HG03097 (cell line): ENCODE data around the gene CTDSPL.

Experiments used
- ATAC-seq: cut with Tn5 transposase; IDR thresholded peaks from one replicate; pipeline ENCODE4 v1.9.1; 2021; ENCODE audit not compliant: unreplicated experiment, low FRiP score

CTDSPL gene

DNA sequence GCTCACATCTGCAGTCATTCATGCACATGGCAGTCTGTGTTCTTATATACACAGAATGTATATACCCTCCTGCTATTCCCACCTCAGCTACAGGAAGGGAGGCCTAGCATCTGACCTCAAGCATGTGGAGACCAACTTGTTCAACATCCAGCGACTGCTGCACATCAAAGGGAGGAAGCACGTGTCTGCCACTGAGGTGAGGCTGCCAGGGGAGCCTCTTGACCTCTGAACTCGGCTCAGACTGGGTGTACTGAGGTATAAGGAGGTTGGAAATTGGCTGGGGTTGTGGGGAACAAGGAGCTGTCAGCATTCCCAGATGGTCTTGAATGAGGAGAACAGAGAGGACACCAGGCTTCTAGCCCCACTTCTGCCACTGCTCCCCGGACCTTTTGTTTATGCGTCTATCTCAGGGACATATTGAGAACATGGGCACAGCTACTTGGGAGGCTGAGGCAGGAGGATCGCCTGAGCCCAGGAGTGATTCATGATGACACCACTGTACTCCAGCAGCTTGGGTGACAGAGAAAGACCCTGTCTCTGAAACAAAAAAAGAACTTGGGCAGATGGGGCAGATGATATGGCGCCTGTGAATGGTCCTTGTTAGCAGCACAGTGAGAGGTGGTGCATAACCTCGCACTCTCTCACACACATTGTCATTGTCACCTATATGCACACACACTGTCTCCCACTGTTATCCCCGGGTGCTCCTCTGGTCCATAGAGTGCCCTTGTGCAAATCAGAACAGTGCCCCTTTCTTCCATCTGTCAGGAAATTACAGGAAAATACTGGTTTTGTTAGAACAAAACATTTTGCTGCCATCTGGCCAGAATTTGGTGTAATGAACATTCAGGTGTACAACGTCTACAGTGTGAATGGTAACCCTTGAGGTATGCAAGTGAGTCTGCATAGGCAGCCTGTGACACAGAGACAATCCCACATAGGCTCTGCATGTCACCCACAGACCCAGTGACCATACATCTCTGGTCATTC, 134.3 kb downstream of the CTDSPL start:
- no peak for ATAC-seq

DNA sequence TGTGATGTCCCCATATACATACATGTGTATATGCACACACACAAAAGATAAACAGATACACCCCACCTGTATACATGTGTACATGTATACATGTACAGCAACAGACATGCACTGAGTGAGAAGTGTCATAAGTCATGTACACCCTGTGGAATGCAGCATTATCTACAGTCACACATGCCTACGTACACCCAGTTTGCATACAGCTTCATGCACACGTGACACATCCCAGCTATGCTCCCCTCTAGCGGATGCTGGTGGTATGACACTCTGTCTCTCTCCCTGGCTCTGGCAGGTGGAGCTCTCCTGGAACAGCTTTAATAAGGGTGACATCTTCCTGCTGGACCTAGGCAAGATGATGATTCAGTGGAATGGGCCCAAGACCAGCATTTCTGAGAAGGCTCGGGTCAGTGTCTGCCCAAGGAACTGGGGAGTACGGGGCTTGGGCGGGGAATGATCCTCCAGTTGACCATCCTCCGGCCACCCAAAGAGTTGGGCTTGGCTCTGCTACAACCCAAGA, 135.2 kb downstream of the CTDSPL start:
- peak; percentile 51 for ATAC-seq

DNA sequence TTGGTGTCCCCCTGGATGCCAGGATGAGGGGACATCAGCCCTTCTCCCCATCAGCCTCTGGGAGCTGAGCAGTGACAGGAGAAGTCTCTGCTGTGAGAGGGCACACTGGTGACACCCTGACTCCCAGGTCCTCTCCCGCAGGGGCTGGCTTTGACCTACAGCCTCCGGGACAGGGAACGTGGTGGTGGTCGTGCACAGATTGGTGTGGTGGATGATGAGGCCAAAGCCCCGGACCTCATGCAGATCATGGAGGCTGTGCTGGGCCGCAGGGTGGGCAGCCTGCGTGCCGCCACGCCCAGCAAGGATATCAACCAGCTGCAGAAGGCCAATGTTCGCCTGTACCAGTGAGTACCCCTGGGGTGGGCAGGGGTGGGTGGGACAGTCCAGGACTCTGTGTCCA, 135.7 kb downstream of the CTDSPL start:
- ATAC-seq = no peak

- no peak for ATAC-seq
Observed at GRCh38 chr3:37997791-37998370, 136.2 kb downstream of the CTDSPL start.

DNA sequence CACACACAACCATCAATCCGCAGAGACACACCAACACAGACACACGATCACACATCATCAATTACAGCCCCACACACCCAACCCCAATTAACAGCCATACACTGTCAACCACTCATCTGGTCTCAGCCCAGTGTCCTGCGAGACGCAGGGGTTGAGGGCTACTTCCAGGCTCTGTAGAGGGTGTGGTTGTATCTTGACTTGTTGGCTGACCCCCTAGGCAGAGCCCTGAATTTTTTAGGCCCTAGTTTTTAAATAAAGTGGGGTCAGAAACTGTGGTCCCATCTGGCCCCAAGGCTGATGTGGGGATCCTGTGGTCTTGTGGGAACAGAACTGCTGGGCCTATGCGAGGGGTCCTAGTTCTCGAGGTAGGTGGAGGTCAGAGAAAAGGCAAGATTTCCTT, 138.2 kb downstream of the CTDSPL start:
- no peak for ATAC-seq

DNA sequence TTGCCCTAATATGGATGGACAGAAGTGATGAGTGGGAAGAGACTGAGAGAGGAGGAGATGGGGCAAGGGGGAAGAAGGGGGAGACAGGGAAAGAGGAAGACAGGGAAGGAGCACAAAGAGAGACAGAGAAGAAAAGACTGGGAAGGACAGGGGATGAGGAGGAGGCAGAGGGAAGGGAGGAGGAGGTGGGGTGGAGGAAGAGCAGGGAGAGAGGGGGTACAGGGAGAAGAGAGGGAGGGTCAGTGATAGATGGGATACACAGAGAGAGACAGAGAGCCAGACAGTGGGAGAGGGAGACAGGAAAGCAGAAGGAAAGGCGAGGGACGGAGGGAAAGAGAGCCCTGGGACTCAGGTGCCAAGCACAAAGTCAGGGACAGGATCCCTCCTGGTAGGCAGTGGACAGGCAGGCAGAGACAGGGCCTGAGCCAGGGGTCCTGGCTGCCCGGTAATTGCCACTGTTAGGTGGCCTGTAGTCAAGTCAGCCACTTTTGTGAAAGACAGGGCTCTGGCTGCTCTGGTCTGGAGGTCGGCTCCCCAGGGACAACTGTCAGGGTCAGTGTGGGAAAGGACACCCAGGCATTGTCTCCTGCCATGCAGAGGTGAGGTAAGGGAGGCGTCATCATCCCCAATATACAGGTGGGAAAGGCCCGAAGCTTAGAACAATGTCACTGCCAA, 138.7 kb downstream of the CTDSPL start:
- ATAC-seq = no peak

GRCh38 chr3:38000965-38001455, 139.3 kb downstream of the CTDSPL start:
- no peak for ATAC-seq

- ATAC-seq = no peak
Observed at GRCh38 chr3:38001456-38002081, 139.9 kb downstream of the CTDSPL start.

GRCh38 chr3:38002291-38002876, 140.7 kb downstream of the CTDSPL start:
- no peak for ATAC-seq

- ATAC-seq = no peak
Observed at GRCh38 chr3:38002940-38003339, 141.3 kb downstream of the CTDSPL start.

DNA sequence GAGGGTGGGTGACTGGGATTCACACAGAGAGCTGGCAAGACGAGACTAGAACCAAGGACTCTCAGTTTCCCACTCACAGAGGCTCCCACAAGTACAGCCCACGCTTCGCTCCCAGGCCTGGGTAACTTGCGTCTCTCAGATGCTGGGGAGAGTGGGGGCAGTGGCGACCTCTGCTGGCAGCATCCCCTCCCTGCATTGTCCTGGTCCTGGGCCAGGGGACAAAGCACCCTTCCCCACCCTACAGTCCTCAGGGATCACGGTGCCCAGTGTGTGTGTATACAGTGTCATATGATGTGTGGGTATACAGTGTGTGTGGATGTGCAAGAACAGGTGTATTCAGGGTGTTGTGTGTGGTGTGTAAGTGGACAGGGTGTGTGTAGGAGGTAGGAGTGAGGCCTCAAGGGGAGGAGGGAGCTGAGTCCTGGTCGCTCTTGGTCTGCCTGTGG, 141.7 kb downstream of the CTDSPL start:
- no peak for ATAC-seq

GRCh38 chr3:38003817-38004414, 142.2 kb downstream of the CTDSPL start:
- no peak for ATAC-seq

DNA sequence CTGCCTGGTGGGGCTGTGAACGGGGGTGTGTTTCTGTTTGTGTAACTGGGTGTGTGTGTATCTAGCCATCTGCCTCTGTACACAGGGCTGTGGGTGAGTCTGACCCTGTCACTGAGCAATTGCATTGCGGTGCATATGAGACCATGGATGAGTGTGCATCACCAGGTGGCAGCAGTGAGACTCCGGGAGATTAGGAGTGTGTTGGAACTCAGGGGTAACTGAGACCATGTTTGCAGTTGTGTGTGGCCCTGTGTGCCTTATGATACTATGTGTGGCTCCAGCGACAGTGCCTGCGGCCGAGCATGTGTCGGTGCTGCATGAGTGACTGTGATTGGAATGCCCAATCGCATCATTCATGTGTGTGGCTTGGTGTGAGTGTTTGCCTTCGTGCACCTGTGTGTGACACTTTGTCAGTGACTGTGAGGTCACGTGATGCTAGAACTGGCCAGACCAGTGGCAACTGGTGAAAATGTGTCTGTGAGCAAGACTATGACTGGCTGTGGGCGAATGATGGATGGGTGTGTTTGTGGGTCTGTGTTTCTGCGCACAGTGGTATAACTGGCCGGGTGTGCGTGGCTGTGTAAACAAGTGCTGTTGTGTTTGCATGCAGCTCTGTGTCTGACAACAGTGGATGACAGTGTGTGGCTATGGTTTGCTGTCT, 142.9 kb downstream of the CTDSPL start:
- no peak for ATAC-seq

GRCh38 chr3:38005076-38006020, 143.7 kb downstream of the CTDSPL start:
- no peak for ATAC-seq

- ATAC-seq = no peak
Observed at GRCh38 chr3:38006031-38006430, 144.4 kb downstream of the CTDSPL start.

DNA sequence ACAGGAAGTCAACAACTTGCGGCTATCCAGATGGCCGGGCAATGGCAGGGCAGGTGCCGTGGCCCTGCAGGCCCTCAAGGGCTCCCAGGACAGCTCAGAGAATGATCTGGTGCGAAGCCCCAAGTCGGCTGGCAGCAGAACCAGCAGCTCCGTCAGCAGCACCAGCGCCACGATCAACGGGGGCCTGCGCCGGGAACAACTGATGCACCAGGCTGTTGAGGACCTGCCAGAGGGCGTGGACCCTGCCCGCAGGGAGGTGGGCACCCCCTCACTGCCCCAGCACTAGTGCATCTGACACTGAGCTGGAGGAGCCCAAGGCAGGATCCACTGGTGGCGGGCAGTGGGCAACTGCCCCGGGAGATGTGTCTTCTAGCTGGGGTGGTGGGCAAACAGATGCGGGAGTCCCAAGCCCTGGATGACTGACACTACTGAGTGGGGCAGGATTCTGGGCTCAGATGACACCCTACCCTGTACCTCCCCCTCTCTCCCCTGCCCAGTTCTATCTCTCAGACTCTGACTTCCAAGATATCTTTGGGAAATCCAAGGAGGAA, 144.8 kb downstream of the CTDSPL start:
- ATAC-seq = no peak

- ATAC-seq = no peak
Observed at GRCh38 chr3:38007754-38008090, 146.0 kb downstream of the CTDSPL start.

GRCh38 chr3:38008191-38008701, 146.6 kb downstream of the CTDSPL start:
- ATAC-seq = no peak
